Prostate gland (tissue), 2 donors: ENCODE measurements around the gene TBCEL.

Experiments used
- CTCF ChIP-seq, 4 experiments: fragments of 200-600 bp in 2 of 4; fragments of 450-650 bp in 2 of 4; sonication (generic) in 2 of 4; IDR thresholded peaks; 1 replicate in 3 of 4; 2 replicates in 1 of 4; pipeline ENCODE4 v1.5.1; 2016 to 2019; ENCODE audit warnings: antibody characterized with exemption in 4 of 4, mild to moderate bottlenecking in 2 of 4, moderate library complexity in 2 of 4
- POLR2A ChIP-seq: fragments of 450-650 bp; IDR thresholded peaks from one replicate; pipeline ENCODE4 v1.6.1; 2016; ENCODE audit warnings: antibody characterized with exemption, mild to moderate bottlenecking

- TF ChIP-seq CTCF (IDR thresholded peaks at IDR 0.05): no peak
- no peak for TF ChIP-seq POLR2A
Observed at GRCh38 chr11:121057922-121058321, 34.0 kb downstream of the TBCEL start.
